COR-L47 (cell line): ENCODE measurements around the gene ERMN.
A peak's percentile ranks its signal among the peaks of the same experiment; 100 is the strongest.
"Not testable (repeated sequence)": the region's sequence is repeated elsewhere in the genome, so short reads cannot be mapped to it uniquely, and the experiment has no call there.

Experiments
- DNase-seq: peaks from one replicate; lab custom pipeline; 2025; lab: John Stamatoyannopoulos, UW

The ERMN gene

GRCh38 chr2:157325786-157326185 is at the start of gene ERMN:
TSS of gene ERMN (minus strand) at chr2:157325824. CDS start at chr2:157325642, 182 bp downstream.
- DNase-seq, result peak; percentile 38

- DNase-seq, result no peak
Observed at GRCh38 chr2:157375384-157375783, 49.8 kb upstream of the ERMN start.

GRCh38 chr2:157368508-157368907 is 42.9 kb upstream of the ERMN start:
- not testable (repeated sequence) for DNase-seq

GRCh38 chr2:157367704-157368103 is 42.1 kb upstream of the ERMN start:
- no peak for DNase-seq

- DNase-seq, result no peak
Observed at GRCh38 chr2:157364257-157364974, 38.8 kb upstream of the ERMN start.

- no peak for DNase-seq
Observed at GRCh38 chr2:157363612-157364101, 38.0 kb upstream of the ERMN start.

- DNase-seq, result no peak
Observed at GRCh38 chr2:157362627-157363026, 37.0 kb upstream of the ERMN start.

- no peak for DNase-seq
Observed at GRCh38 chr2:157361526-157361925, 35.9 kb upstream of the ERMN start.

- DNase-seq, result no peak
Observed at GRCh38 chr2:157359628-157360027, 34.0 kb upstream of the ERMN start.

GRCh38 chr2:157355618-157356017 is 30.0 kb upstream of the ERMN start:
- DNase-seq, result no peak

GRCh38 chr2:157349949-157350515 is 24.4 kb upstream of the ERMN start:
- DNase-seq, result no peak

GRCh38 chr2:157348291-157348921 is 22.8 kb upstream of the ERMN start:
- DNase-seq, result no peak

- DNase-seq, result no peak
Observed at GRCh38 chr2:157345647-157346389, 20.2 kb upstream of the ERMN start.

GRCh38 chr2:157341381-157341780 is 15.8 kb upstream of the ERMN start:
- not testable (repeated sequence) for DNase-seq

GRCh38 chr2:157339965-157340655 is 14.5 kb upstream of the ERMN start:
- no peak for DNase-seq

- DNase-seq, result no peak
Observed at GRCh38 chr2:157337978-157338377, 12.4 kb upstream of the ERMN start.

GRCh38 chr2:157336137-157337010 is 10.8 kb upstream of the ERMN start:
- peak; percentile 28 for DNase-seq

- no peak for DNase-seq
Observed at GRCh38 chr2:157334797-157335196, 9.2 kb upstream of the ERMN start.

GRCh38 chr2:157334335-157334734 is 8.7 kb upstream of the ERMN start:
- no peak for DNase-seq

GRCh38 chr2:157333304-157334047 is 7.9 kb upstream of the ERMN start:
- DNase-seq, result no peak
